Lung microvascular endothelial cell (primary cell): ENCODE data around the gene TMEM235. TPM values are rescaled to one million over a fixed set of nuclear protein-coding genes. Genes with fewer than 3 reads are reported as not detected.

Source experiments
- DNase-seq, 2 donors: peaks; one replicate each; pipeline versions ENCODE4 v3.0.0 to v3.0.0-alpha.2; 2010; ENCODE audit warnings: low read depth in 2 of 2
- total RNA-seq: library from RNA; depleted of rRNA; stranded (reverse); fragments of >200 nt; gene quantifications from 2 replicates; pipeline ENCODE4 v1.2.1, GENCODE V29; 2014

Gene TMEM235
- total RNA-seq, 1 donor from 2014 or later: 0.79 TPM

GRCh38 chr17:78219396-78220150, 11.9 kb upstream of the TMEM235 start:
- DNase-seq: no peak

GRCh38 chr17:78223061-78223460, 8.4 kb upstream of the TMEM235 start:
- DNase-seq: peak; percentile 41 to 77

GRCh38 chr17:78223765-78224164, 7.7 kb upstream of the TMEM235 start:
- DNase-seq: no peak

GRCh38 chr17:78224231-78225087, 7.0 kb upstream of the TMEM235 start:
- DNase-seq: peak in 1 of 2 donors; percentile 59

GRCh38 chr17:78225088-78225865, 6.2 kb upstream of the TMEM235 start:
- DNase-seq: no peak

GRCh38 chr17:78226055-78226758, 5.2 kb upstream of the TMEM235 start:
- DNase-seq: no peak

GRCh38 chr17:78226759-78227454, 4.5 kb upstream of the TMEM235 start:
- DNase-seq: peak in 1 of 2 donors; percentile 31

- DNase-seq: peak; percentile 16 to 51
Measured at GRCh38 chr17:78227455-78227916, 3.9 kb upstream of the TMEM235 start.

GRCh38 chr17:78228176-78228575, 3.3 kb upstream of the TMEM235 start:
- no peak for DNase-seq

GRCh38 chr17:78230252-78230962, 1.0 kb upstream of the TMEM235 start:
- no peak for DNase-seq

- DNase-seq: peak in 1 of 2 donors; percentile 46
Measured at GRCh38 chr17:78231991-78232858, 794 bp downstream of the TMEM235 start.

GRCh38 chr17:78232859-78233173, 1.4 kb downstream of the TMEM235 start:
- no peak for DNase-seq

- no peak for DNase-seq
Measured at GRCh38 chr17:78233678-78234077, 2.2 kb downstream of the TMEM235 start.

GRCh38 chr17:78234261-78234865, 2.9 kb downstream of the TMEM235 start:
- no peak for DNase-seq

GRCh38 chr17:78235022-78235421, 3.6 kb downstream of the TMEM235 start:
- peak; percentile 79 to 96 for DNase-seq

GRCh38 chr17:78235885-78236284, 4.5 kb downstream of the TMEM235 start:
- DNase-seq: no peak

- no peak for DNase-seq
Measured at GRCh38 chr17:78236362-78237127, 5.1 kb downstream of the TMEM235 start.
